ENCODE measurements around the gene OR4D10.

DNA sequence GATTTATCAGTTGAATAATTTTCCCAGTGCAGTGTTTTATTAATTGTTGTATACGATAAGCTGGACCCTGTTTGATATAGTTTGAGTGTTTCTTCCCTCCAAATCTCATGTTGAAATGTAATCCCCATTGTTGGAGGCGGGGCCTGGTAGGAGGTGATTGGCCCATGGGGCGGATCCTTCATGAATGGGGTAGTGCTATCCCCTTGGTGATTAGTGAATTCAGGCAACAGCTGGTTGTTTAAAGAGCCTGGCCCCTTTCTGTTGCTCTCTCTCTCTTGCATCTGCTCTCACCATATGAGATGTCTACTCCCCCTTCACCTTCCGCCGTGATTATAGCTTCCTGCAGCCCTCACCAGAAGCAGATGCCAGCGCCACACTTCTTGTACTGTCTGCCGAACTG lies 35.3 kb upstream of the OR4D10 start:
- TF ChIP-seq CTCF (IDR thresholded peaks at IDR 0.05) (no peak), POLR2A (IDR thresholded peaks at IDR 0.05) (no peak)

Data from lower leg skin (tissue), 3 donors.